Thyroid gland (tissue), 4 donors: ENCODE measurements around the gene KCNQ1. TPM values are rescaled to one million over a fixed set of nuclear protein-coding genes. Genes with fewer than 3 reads are reported as not detected.
A peak's percentile ranks its signal among the peaks of the same experiment; 100 is the strongest.

ENCODE experiments used
- DNase-seq, 2 donors: peaks; one replicate each; pipeline ENCODE4 v3.0.0-alpha.2; 2019
- H3K27ac ChIP-seq, 3 donors: fragments of 200-600 bp; sonication (generic); 1 replicate in 2 of 3; 2 replicates in 1 of 3; pipeline ENCODE4 v1.5.1; 2016 to 2019; ENCODE audit warnings: mild to moderate bottlenecking in 1 of 3, moderate library complexity in 1 of 3
- H3K27me3 ChIP-seq: fragments of 200-600 bp; sonication (generic); one replicate; pipeline ENCODE4 v1.5.1; 2019
- H3K36me3 ChIP-seq, 2 donors: fragments of 200-600 bp; sonication (generic); one replicate each; pipeline ENCODE4 v1.5.1; 2016 to 2019
- H3K4me1 ChIP-seq, 2 donors: fragments of 200-600 bp; sonication (generic); one replicate each; pipeline ENCODE4 v1.5.1; 2017 to 2019
- H3K4me3 ChIP-seq, 3 donors: fragments of 200-600 bp; sonication (generic); replicated peaks in 1 of 3; 1 replicate in 2 of 3; 2 replicates in 1 of 3; pipeline ENCODE4 v1.5.1; 2016; ENCODE audit warnings: mild to moderate bottlenecking in 1 of 3
- H3K9me3 ChIP-seq: fragments of 200-600 bp; sonication (generic); one replicate; pipeline ENCODE4 v1.5.1; 2017
- CTCF ChIP-seq, 6 experiments: fragments of 200-600 bp in 3 of 6; fragments of 450-650 bp in 3 of 6; sonication (generic) in 3 of 6; IDR thresholded peaks; one replicate each; pipeline ENCODE4 v1.5.1; 2016 to 2019; ENCODE audit warnings: antibody characterized with exemption in 6 of 6, mild to moderate bottlenecking in 2 of 6, inconsistent platforms in 1 of 6, moderate library complexity in 1 of 6
- POLR2A ChIP-seq, 2 donors: fragments of 450-650 bp; IDR thresholded peaks; one replicate each; pipeline ENCODE4 v1.6.1; 2017; ENCODE audit warnings: antibody characterized with exemption in 2 of 2, mild to moderate bottlenecking in 2 of 2, moderate library complexity in 1 of 2
- WGBS, 2 donors: methylation state at CpG; one replicate each; pipeline ENCODE4 v1.1.5; 2017; 5-methylcytosine and 5-hydroxymethylcytosine counted together
- intact Hi-C: fragments of 100-400 bp; cut with DNase I; formaldehyde crosslinking; loops from one replicate; pipeline ENCODE4 v1.15.1; 2023
- total RNA-seq, 4 donors: library from RNA; depleted of rRNA; stranded (reverse); fragments of >200 nt; gene quantifications; one replicate each; pipeline ENCODE4 v1.2.3, GENCODE V29; 2016

Gene KCNQ1
- total RNA-seq, 4 donors from 2014 or later: 51.3 to 103 (median 97.8) TPM

- TF ChIP-seq CTCF (IDR thresholded peaks at IDR 0.05) (no peak), POLR2A (IDR thresholded peaks at IDR 0.05) (no peak)
- H3K4me3 ChIP-seq: no peak overlapping the region
- 84 to 88% methylated on average over 5 to 6 of the region's 7 CpGs for WGBS, 2 donors
- intact Hi-C loops: no loop called here
- DNase-seq: no peak
- peaks cover 0 to 6% of the 10 kb centered on the region in 2 donors for H3K4me1 ChIP-seq
- H3K27ac ChIP-seq: no peak overlapping the region
- no peaks in the 10 kb centered on the region for H3K27me3 ChIP-seq
- no peaks in the 10 kb centered on the region for H3K36me3 ChIP-seq
- no peaks in the 10 kb centered on the region for H3K9me3 ChIP-seq
These were observed 415.8 kb downstream of the KCNQ1 start for GRCh38 chr11:2860636-2861035.

- intact Hi-C loops: no loop called here
- H3K9me3 ChIP-seq: no peaks in the 10 kb centered on the region
- peaks cover 0 to 6% of the 10 kb centered on the region in 2 donors for H3K4me1 ChIP-seq
- peak overlapping the region in 1 of 3 donors; percentile 7 for H3K4me3 ChIP-seq
- H3K36me3 ChIP-seq: no peaks in the 10 kb centered on the region
- WGBS, 2 donors: 7 to 9% methylated on average over 16 to 49 of the region's 96 CpGs
- no peak for DNase-seq
- TF ChIP-seq CTCF (IDR thresholded peaks at IDR 0.05) (no peak), POLR2A (IDR thresholded peaks at IDR 0.05) (no peak)
- H3K27me3 ChIP-seq: no peaks in the 10 kb centered on the region
- H3K27ac ChIP-seq: no peak overlapping the region
These were observed 417.8 kb downstream of the KCNQ1 start for GRCh38 chr11:2862395-2863275.

- H3K4me3 ChIP-seq: no peak overlapping the region
- intact Hi-C loops: no loop called here
- DNase-seq: no peak
- no peaks in the 10 kb centered on the region for H3K36me3 ChIP-seq
- peaks cover 0 to 6% of the 10 kb centered on the region in 2 donors for H3K4me1 ChIP-seq
- TF ChIP-seq POLR2A (IDR thresholded peaks at IDR 0.05): no peak
- no peak for TF ChIP-seq CTCF (IDR thresholded peaks at IDR 0.05)
- H3K9me3 ChIP-seq: no peaks in the 10 kb centered on the region
- no peak overlapping the region for H3K27ac ChIP-seq
- H3K27me3 ChIP-seq: no peaks in the 10 kb centered on the region
- WGBS, 2 donors: 81 to 82% methylated on average over 13 of the region's 13 CpGs
These were observed 418.4 kb downstream of the KCNQ1 start for GRCh38 chr11:2863276-2863618.

GRCh38 chr11:2864901-2865300, 420.1 kb downstream of the KCNQ1 start:
- H3K4me1 ChIP-seq: peaks cover 0 to 6% of the 10 kb centered on the region in 2 donors
- no peak overlapping the region for H3K27ac ChIP-seq
- DNase-seq: no peak
- H3K9me3 ChIP-seq: no peaks in the 10 kb centered on the region
- TF ChIP-seq CTCF (IDR thresholded peaks at IDR 0.05) (no peak), POLR2A (IDR thresholded peaks at IDR 0.05) (no peak)
- no peaks in the 10 kb centered on the region for H3K36me3 ChIP-seq
- H3K4me3 ChIP-seq: no peak overlapping the region
- intact Hi-C loops: no loop called here
- no peaks in the 10 kb centered on the region for H3K27me3 ChIP-seq
- WGBS, 2 donors: 95 to 96% methylated on average over 10 of the region's 10 CpGs

GRCh38 chr11:2865922-2866577, 421.2 kb downstream of the KCNQ1 start:
- H3K9me3 ChIP-seq: no peaks in the 10 kb centered on the region
- H3K27ac ChIP-seq: no peak overlapping the region
- intact Hi-C loops: no loop called here
- H3K4me3 ChIP-seq: no peak overlapping the region
- no peaks in the 10 kb centered on the region for H3K36me3 ChIP-seq
- DNase-seq: no peak
- peaks cover 0 to 6% of the 10 kb centered on the region in 2 donors for H3K4me1 ChIP-seq
- WGBS, 2 donors: 86 to 93% methylated on average over 11 of the region's 11 CpGs
- no peak for TF ChIP-seq POLR2A (IDR thresholded peaks at IDR 0.05)
- TF ChIP-seq CTCF (IDR thresholded peaks at IDR 0.05): no peak
- H3K27me3 ChIP-seq: no peaks in the 10 kb centered on the region
